NOMO-1 (cell line): ENCODE measurements around the gene C22orf39.

Experiments used
- DNase-seq, 2 experiments: peaks; one replicate each; lab custom pipeline; 2025; ENCODE audit not compliant: unreplicated experiment in 2 of 2; lab: John Stamatoyannopoulos, UW

C22orf39 gene

GRCh38 chr22:19477321-19478044 lies 30.0 kb upstream of the C22orf39 start:
- peak in 1 of 2 experiments; percentile 1 for DNase-seq

- no peak for DNase-seq
Observed at GRCh38 chr22:19476023-19476422, 28.5 kb upstream of the C22orf39 start.

- no peak for DNase-seq
Observed at GRCh38 chr22:19473578-19473977, 26.1 kb upstream of the C22orf39 start.

DNA sequence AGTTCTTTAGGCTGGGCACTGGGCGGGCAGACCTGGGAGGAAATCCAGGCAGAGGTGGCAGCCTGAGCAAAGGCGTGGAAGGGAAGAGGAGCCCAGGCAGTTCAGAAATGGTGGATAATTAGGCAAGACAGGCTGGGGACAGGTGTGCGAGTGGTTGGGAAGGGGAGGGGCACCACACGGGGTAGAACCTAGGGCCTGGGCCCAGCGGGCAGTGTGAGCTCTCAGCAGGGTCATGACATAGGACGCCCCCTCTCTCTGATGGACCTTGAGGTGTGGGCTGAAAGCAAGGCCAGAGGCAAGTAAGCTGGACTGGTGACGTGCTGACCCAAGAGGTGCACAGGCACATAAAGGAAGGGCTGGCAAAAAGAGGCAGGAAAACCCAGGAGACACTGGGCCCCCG lies 24.7 kb upstream of the C22orf39 start:
- DNase-seq, result no peak

DNA sequence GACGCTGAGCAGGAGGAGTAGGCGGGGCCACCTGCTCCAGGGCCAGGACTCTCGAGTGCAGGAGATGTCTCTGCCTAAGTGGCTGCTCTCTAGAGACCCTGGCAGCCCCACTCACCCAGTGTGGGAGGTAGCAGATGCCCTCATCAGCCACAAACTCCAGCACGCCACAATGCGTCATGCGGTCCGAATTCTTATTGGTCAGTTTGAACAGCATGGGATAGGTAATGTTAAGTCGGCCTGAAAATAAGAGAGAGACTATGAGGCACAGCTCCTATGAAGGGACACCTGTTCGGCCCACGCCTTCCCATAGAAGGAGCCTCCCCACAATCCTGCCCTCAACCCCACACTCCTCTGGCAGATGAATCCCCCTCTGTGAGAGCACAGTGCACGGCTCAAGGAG lies 24.1 kb upstream of the C22orf39 start:
- no peak for DNase-seq

DNA sequence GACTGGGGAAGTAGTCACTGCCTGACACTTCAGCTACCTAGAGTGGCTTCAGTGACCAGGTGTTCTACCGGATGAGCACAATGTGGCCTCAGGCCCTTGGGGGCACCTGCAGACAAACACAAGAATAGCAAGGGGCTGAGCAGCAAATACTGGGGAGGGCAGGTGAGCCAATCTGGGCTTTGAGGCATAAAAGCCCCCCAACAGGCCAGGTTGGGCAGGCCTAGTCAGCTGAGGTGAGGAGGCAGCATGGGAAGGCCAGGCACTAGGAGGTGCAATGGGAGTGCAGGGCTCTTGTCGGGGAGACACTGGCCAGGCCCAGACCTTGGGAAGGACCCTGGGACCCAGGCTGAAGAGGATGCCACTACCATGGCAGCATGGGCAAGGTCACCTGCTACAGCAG lies 22.5 kb upstream of the C22orf39 start:
- no peak for DNase-seq

GRCh38 chr22:19469421-19469820 lies 21.9 kb upstream of the C22orf39 start:
- no peak for DNase-seq

DNA sequence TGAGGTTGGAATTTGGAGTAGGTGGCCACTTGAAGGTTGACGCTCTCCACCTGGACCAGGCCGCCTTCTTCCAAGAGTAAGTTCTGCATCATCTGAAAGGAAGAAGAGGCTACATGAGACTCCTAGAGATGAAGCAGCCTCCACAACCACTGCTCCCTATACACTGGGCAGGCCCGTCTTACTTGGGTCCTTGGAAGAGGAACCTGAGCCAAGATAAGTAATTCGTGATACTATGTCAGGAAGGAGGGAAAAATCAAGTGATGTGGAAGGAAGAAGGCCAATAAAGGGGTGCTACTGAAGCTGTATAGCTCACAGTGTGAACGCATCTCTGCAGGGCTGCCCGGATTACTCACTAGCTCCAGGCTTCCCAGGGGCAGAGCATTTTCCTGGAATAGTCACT lies 20.4 kb upstream of the C22orf39 start:
- DNase-seq, result no peak

- DNase-seq, result no peak
Observed at GRCh38 chr22:19466848-19467752, 19.6 kb upstream of the C22orf39 start.

DNA sequence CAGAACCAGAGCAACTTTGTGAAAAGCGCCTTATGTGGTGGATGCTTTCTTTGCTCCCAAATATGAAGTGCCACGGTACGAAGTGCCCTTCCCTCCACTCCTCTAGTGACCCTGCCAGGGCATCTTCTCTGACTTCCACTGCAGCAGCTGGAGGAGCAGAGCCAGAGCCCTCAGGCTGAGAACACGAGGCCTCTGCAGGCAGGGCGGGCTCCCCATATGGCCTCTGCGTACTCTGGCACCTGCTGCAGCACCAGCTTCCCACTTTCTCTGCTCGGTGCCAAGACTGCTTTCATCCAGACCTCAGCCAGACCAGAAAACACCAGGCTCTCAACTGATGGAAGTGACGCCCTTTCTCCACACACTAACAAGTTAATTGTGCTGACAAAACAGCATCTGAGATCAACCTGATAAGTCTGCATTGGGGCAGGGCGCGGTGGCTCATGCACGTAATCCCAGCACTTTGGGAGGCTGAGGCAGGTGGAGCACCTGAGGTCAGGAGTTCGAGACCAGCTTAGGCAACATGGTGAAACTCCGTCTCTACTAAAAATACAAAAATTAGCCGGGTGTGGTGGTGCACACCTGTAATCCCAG lies 18.7 kb upstream of the C22orf39 start:
- DNase-seq, result no peak

DNA sequence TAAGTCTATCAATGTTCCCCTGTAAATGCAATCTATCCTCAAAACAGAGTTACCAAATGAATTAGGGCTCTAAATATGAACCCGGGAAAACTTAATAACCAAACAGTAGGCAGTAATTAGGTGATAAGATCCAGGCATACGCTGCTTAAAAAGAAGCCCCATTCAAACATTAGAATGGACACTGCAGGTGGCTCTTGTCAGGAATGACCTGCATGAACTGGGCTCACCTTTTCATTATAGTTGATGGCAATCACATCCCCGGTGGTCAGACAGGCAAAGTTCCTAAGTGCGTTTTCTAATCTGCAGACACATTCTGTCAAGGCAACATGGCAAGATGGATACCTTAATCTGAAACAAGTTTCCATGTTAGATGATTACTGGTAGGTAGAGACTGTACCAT lies 17.5 kb upstream of the C22orf39 start:
- no peak for DNase-seq

- DNase-seq, result no peak
Observed at GRCh38 chr22:19464546-19464945, 17.0 kb upstream of the C22orf39 start.

DNA sequence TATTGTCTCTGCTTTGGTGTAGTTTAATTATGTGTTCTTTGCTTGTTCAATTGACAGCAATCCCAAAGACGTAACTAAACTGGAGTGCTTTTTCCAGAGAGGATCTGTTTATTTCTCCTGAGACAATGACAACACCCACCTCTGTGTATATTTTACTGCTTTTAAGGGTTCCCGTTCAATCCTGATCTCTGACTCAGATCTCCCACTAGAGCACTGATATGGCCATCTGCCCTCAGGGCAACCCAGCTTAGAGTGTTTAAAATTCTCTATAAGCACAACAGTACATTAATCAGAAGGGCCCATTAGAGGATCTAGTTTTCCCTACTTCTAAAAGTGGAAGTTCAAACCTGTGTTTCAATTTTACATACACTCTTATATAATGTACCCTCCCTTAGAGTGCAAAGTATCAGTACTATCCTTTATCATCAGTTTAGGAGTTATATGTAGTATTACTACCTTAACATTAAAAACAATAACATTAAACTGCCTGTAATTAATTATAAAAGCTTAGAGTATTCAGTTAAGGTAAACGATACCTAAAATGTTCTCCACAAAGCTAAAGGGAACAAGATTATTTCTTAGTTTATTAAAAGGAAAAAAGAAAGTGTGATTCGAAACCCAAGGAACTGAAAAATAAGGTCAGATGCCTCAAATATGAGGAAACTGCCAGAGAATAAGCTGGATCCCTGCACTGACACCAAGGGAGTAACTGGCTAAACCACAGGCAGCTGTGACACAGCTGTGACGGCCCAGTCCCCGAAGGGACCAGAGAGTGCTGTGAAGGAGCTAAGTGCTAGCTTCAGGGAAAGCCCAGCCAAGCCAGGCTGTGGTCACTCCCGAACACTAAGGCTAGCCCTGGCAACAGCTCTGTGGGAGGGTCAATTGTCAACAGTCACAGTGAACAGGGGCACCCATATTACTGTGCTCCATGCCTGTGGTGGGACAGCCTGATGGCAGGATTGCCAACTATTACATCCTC lies 16.3 kb upstream of the C22orf39 start:
- no peak for DNase-seq

DNA sequence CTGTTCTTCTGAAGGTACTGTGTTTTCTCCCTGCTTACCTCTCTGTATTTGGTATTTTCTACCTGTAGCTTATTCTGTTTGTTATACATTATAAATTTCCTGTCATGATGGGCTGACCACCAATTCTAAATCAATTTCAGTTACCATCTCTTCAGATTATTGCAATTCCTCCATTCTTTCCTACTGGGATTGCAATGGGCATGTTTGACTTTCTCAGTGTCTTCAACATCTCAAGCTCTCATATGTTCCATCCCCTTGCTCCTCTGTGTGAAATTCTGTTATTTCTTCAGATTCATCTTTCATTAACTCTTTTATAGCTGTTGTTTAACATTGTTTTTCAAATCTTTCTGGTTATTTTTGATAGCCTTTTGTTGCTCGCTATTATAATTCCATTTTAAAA lies 15.5 kb upstream of the C22orf39 start:
- no peak for DNase-seq

- DNase-seq, result no peak
Observed at GRCh38 chr22:19461506-19461905, 14.0 kb upstream of the C22orf39 start.

DNA sequence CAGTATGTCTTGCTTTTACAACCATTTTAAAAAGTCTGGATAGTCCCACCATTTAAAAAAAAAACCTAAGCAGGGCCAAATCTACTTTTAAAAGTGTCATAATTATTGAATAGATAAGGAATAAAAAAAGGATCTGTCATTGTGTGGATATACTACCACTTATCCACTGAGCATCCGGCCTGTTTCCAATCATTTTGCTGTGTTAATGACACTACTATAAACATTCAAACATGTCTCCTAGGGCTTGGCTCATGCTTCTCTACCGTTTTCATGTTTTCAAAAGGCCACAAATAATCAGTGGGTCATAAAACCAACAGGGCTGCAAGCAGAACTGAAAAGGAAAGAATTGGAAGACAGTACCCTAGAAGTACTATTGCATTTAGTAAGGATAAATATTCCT lies 12.5 kb upstream of the C22orf39 start:
- DNase-seq, result no peak

- DNase-seq, result no peak
Observed at GRCh38 chr22:19457828-19458428, 10.4 kb upstream of the C22orf39 start.

- no peak for DNase-seq
Observed at GRCh38 chr22:19456541-19456940, 9.0 kb upstream of the C22orf39 start.

- no peak for DNase-seq
Observed at GRCh38 chr22:19455585-19456370, 8.3 kb upstream of the C22orf39 start.
